T-helper 9 cell (primary cell): ENCODE data around the gene CYBA.
"Not testable (repeated sequence)": the region's sequence is repeated elsewhere in the genome, so short reads cannot be mapped to it uniquely, and the experiment has no call there.

ENCODE experiments used
- DNase-seq: peaks from one replicate; pipeline ENCODE4 v3.0.0-alpha.2; 2020

The CYBA gene

GRCh38 chr16:88686062-88686438 lies 35.2 kb upstream of the CYBA start:
- peak; percentile 44 for DNase-seq

DNA sequence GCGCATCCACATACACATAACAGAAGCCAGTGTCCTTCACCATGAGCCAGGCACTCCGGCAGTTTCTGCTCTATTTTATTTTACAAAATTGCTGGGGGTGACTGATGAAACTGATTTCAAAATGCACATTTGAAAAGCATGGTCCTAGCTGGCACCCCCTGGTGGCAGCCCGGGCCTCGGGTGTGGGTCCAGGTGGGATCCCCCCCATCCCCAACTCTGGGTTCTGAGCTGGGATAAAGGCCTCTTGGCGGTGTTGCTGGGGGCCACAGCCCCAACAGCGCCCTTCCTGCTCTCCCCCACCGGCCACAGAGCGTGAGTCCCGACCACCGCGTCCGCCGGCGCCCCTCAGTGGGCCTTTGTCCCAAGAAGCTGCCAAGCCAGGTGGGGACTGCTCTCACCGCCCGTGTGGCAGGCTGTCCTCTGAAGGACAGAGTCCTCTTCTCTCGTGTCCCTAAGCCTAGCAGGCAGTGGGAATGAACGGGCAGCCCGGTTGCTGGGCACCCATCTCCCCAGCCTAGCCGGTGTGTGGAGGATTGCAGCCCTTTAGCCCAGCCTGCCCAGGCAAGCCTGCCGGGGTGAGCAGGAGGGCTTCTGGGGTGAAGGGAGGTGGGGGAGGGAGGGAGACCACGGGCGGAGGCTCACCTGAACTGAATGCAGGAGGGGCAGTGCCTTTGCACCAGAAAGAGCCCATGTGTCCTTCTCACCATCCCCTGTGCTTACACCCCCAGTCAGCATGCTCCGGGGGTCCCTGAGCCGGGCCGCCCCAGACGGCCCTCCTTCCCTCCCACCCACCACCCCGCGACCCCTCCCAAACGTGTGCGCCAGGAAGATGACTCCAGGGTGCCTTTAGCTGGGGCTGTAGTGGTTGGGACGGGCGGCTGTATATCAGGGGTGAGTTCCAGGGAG lies 34.6 kb upstream of the CYBA start:
- DNase-seq = peak; percentile 53

DNA sequence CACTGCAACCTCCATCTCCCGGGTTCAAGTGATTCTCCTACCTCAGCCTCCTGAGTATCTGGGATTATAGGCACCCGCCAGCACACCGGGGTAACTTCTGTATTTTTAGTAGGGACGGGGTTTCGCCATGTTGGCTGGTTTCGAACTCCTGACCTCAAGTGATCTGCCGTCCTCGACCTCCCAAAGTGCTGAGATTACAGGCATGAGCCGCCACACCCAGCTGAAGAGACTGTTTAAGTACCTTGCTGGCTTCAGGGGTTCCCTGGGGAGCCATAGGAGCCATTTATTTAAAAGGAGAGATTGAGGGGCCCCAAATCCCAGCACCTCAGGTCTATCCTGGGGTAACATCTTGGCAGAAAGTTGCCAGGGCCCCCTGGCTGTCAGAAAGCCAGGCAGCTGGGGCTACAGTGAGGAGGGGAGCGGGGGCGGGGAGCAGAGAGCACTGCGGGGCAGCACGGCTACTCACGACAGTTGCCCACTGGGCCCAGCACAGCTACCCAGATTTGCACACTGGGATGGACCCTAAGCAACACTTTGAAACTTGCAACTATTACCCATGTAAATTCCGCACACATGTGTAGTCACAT lies 33.8 kb upstream of the CYBA start:
- no peak for DNase-seq

DNA sequence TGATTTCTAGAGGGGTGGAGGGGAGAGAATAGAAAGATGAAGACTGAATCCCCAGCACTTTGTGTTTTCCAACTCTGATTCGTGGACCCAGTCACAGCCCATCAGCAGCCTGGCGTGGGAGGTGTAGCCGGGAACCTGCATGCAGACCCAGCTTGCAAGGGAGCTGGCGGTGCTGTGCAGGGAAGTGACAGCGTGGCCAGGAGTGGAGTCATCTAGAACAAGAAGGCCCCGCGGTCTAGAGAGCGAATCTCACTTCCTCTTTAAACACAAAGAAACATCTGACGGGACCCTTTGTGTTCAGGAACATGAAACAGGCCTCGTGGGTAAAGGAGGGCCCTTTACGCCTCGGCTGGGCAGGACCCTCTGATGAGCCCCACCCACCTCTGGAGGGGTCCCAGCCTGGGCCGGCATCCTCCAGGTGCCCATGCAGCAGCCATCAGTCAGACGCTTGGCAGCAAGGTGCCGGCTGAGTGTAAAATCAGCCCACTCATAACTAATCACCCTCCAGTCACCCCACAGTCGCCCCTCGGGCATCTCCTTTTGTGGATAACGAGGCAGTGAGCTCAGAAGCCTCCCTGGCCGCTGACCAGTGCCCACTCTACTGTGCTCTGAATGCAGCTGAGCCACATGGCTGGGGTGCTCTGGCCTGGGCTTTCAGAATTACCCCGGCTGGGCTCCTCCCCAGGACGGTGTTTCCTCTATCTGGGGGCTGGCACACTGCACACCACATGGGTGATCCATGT lies 31.0 kb upstream of the CYBA start:
- DNase-seq = no peak

GRCh38 chr16:88681084-88681680 lies 30.3 kb upstream of the CYBA start:
- no peak for DNase-seq

DNA sequence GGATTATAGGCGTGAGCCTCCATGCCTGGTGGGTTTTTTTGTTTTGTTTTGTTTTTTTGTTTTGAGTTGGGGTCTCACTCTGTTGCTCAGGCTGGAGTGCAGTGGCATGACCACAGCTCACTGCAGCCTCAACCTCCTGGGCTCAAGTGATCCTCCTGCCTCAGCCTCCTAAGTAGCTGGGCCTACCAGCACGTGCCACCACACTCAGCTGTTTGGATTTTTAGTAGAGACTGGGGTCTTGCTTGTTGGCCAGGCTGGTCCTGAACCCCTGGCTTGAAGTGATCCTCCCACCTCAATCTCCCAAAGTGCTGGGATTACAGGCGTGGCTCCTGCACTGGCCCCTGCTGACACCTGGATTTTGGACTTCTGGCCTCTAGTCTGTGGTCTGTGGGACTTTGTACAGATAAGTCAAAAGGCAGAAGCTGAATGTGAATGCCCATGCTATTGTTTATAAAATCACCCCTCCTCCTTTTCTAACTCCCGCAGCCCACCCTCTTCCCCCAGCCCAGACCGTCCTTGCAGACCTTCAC lies 29.8 kb upstream of the CYBA start:
- no peak for DNase-seq

GRCh38 chr16:88678224-88678979 lies 27.5 kb upstream of the CYBA start:
- no peak for DNase-seq

DNA sequence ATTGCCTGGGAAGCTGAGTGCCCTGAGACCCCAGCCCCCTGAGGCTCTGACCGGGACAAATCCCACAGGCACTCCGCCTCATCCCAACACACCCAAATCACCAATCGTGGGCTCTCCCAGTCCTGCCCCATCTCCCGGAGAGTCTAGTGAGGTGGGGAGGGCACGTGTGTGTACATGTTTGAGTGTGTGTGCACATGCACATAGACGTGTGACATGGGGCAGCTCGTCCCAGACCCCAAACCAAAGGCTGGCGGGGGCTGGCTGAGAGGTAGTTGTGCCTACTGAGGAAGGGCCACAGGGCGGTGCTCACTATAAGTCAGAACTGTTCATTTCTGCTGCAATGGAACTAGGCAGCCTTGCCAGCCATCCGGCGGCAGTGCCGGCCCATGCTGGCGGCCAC lies 26.9 kb upstream of the CYBA start:
- no peak for DNase-seq

DNA sequence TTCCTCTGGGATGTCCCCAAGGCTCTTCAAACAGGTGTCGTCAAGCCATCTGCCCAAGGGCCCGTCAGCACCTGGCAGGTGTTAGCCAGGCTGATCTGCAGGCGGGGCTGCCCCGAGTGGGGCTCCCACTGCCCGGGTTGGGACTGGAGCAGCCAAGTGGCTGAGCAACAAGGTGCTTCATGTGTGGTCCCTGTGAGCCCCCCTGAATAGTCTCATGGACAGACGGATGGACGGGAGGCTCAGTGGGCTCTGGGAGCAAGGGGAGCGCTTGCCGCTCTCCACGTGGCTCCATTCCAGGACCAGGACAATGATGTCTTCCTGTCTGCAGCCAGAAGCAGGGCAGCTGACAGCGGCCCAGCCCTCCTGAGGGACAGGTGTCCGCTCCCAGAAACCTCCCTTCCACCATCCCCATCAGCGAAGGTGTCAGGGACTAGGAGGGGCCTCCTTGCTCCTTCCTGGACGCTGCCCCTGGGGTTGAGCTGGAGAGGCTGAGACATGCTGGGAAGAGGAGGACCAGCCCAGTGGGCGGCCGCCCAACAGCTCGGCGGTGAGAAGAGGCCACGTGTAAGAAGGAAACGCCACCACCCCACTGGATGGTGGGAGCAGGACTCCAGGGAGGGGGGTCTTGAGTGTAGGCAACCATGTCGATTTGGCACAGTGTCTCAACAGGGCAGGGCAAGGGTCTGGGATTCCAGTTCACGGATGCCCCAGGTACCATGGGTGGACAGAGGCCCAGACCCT lies 25.8 kb upstream of the CYBA start:
- DNase-seq = no peak

GRCh38 chr16:88673716-88674379 lies 23.0 kb upstream of the CYBA start:
- no peak for DNase-seq

DNA sequence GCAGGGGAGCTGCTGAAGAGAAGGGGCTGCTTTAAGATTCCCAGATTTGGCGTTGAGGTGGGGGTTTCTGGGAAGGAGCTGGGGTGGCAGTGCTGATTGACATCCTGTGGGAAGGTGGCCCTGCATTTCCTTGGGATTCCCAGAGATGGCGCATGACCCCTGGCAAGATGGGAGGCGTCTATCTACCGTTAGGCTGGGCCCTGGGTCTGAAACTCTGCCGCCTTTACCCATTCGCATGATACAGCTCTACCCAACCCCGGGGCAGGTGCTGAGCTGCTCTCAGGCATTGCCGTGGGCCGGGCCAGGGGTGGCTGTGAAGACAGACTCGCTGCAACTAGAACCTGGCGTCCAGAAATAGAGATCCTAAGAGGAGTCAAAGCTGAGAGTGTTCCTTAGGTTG lies 21.9 kb upstream of the CYBA start:
- no peak for DNase-seq

GRCh38 chr16:88671806-88672205 lies 21.0 kb upstream of the CYBA start:
- DNase-seq = no peak

DNA sequence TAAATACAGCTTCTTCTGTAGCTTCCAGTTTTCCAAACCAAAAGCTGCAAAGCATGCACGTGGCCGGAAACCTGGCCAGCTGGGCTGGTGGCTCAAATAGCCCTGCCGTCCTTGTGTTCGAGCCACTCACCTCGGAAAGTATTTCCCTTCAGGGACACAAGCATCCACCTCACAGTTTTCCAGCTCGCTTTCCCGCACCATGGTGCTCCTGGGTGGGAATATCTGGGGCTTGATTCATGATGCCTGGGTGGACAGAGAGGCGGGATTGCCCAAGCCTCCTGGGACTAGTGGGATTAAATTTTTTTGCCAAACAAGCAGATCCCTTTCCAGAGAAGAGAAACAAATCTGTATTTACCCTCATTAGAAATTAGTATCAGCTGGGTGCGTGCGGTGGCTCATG lies 19.1 kb upstream of the CYBA start:
- no peak for DNase-seq

DNA sequence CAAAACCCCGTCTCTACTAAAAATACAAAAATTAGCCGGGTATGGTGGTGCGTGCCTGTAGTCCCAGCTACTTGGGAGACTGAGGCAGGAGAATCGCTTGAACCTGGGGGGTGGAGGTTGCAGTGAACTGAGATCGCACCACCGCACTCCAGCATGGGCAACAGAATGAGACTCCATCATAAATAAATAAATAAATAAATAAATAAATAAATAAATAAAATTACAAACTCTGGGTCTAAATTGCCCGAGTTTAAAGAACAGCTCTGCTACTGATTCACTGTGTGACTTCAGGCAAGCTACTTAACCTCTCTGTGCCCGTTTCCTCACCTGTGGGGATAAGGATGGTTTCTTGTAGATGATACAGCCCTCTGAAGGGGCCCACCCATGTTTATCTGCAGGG lies 18.6 kb upstream of the CYBA start:
- not testable (repeated sequence) for DNase-seq

DNA sequence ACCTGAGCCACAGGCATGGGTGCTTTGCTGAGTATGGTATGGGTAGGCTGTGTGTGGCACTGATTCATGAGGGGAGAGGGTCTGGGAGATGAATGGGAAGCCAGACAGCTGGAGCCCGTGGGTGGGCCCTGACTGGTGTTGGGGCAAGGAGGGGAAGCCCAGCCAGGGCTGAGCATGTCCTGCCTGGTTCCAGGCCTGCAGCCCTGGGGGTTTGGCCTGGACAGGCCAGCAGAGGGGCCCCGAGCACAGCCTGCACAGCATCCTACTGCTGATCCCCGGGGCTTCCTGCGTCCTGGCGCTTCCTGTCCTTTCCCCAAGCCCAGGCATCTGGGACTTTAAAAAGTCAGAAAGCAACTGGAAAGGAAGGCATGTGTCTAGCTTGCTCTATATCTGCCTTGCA lies 16.6 kb upstream of the CYBA start:
- no peak for DNase-seq

GRCh38 chr16:88665570-88665969 lies 14.7 kb upstream of the CYBA start:
- DNase-seq = no peak

GRCh38 chr16:88665148-88665547 lies 14.3 kb upstream of the CYBA start:
- no peak for DNase-seq

DNA sequence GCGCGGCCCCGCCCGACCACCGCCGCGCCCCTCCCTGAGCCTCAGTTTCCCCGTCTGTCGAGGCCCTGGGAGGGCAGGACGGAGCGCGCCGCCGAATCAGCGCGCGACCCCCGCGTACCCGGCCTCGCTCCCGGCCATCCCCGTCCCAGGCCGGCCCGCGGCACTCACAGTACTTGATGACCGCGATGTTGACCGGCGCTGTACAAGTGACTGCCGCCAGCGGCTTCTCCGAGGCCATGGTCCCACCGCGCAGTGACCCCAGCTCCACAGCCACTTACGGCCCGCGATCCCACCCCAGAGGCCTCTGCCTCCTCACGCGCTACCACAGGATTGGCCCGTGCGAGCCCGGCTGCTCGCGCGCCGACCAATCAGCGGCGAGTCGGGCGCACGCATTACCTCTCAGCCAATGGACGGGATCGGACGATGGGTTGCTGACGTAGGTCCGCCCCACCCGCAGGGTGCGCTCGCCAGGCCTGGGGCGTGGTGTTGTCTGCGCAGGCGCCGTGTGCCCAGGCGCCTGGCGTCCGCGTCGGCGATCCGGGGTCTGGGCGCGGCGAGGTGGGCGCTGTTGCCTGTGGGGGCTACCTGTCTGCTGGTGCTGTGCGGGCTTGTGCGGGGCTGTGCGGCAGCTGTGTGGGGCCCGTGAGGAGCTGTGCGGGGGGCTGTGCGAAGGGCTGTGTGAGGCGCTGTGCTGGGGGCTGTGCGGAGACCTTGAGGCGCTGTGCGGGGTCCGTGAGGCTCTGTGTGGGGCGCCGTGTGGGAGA lies 12.2 kb upstream of the CYBA start, which contains the start of gene MVD:
Gene MVD, minus strand, starts transcription at position 249 of the 764 bp plus-strand sequence. Its CDS starts 11 bp downstream, at position 238.
- DNase-seq = peak; percentile 92

- no peak for DNase-seq
Measured at GRCh38 chr16:88662222-88662842, 11.5 kb upstream of the CYBA start.

- DNase-seq = no peak
Measured at GRCh38 chr16:88661468-88661867, 10.6 kb upstream of the CYBA start.
